GM12878 (cell line): ENCODE measurements around the gene BTBD9. TPM values are rescaled to one million over a fixed set of nuclear protein-coding genes. Genes with fewer than 3 reads are reported as not detected.

Experiments
- ATAC-seq: fragments of 200-7000 bp; cut with Tn5 transposase; 3 replicates; pipeline ENCODE4 v1.9.1; 2020; ENCODE audit warnings: mild to moderate bottlenecking, moderate library complexity
- BruUV-seq: library from RNA; stranded (reverse); fragments of 400-500 nt; replicated peaks from 2 replicates; lab custom pipeline; 2021; lab: Mats Ljungman, UMichigan
- CTCF ChIA-PET: fragments of 300-600 bp; sonication (Branson Sonifier 250); formaldehyde crosslinking; extraction: SDS; loops from one replicate; lab custom pipeline; 2021; ENCODE audit warnings: inconsistent platforms; lab: Yijun Ruan, JAX
- POLR2A ChIA-PET: fragments of 350-600 bp; formaldehyde crosslinking; extraction: SDS; loops from one replicate; lab custom pipeline; 2021; ENCODE audit warnings: inconsistent platforms; lab: Charles Lee
- RAD21 ChIA-PET: fragments of 300-600 bp; sonication (Branson Sonifier 250); formaldehyde crosslinking; loops from one replicate; lab custom pipeline; 2023; ENCODE audit warnings: antibody characterized with exemption; ENCODE audit not compliant: unreplicated experiment; lab: Charles Lee
- SMC1A ChIA-PET: fragments of 300-600 bp; sonication (Branson Sonifier 250); formaldehyde crosslinking; loops from one replicate; lab custom pipeline; 2023; ENCODE audit not compliant: unreplicated experiment, uncharacterized antibody; lab: Charles Lee
- DNase-seq: peaks from one replicate; pipeline ENCODE4 v3.0.0-alpha.2; 2011; ENCODE audit warnings: low read depth, low spot score
- FAIRE-seq: peaks from 3 replicates; lab custom pipeline; 2011; peaks lifted over from hg19 to GRCh38; lab: Jason Lieb, UNC
- H2AFZ ChIP-seq: 2 replicates; pipeline ENCODE4 v1.6.0; 2011; ENCODE audit warnings: low read depth, low read length, control low read depth; ENCODE audit not compliant: control insufficient read depth
- H3K27ac ChIP-seq: 2 replicates; pipeline ENCODE4 v1.5.1; 2011; ENCODE audit warnings: control low read depth; ENCODE audit not compliant: control insufficient read depth, insufficient read depth
- H3K27me3 ChIP-seq, 2 experiments: replicated peaks in 1 of 2; 2 replicates each; pipeline versions ENCODE4 v1.6.0 to v1.6.1; 2011; ENCODE audit warnings: low read length in 1 of 2; ENCODE audit not compliant: control insufficient read depth in 2 of 2, insufficient read depth in 2 of 2
- H3K36me3 ChIP-seq, 2 experiments: 2 replicates each; pipeline ENCODE4 v1.5.1; 2011; ENCODE audit warnings: low read length in 1 of 2; ENCODE audit not compliant: control insufficient read depth in 2 of 2, insufficient read depth in 2 of 2
- H3K4me1 ChIP-seq: 2 replicates; pipeline ENCODE4 v1.6.1; 2011; ENCODE audit warnings: mild to moderate bottlenecking, low read length, moderate library complexity, mixed read lengths; ENCODE audit not compliant: control insufficient read depth, insufficient read depth
- H3K4me2 ChIP-seq: 2 replicates; pipeline ENCODE4 v1.6.0; 2011; ENCODE audit warnings: control low read depth; ENCODE audit not compliant: control insufficient read depth, insufficient read depth
- H3K4me3 ChIP-seq: fragments of 200-600 bp; sonication (generic); 2 replicates; pipeline ENCODE4 v1.5.1; 2016
- H3K79me2 ChIP-seq: 2 replicates; pipeline ENCODE4 v1.6.0; 2011; ENCODE audit warnings: low read length; ENCODE audit not compliant: control insufficient read depth, insufficient read depth
- H3K9ac ChIP-seq: 2 replicates; pipeline ENCODE4 v1.8.0; 2011; ENCODE audit warnings: low read length, control low read depth, mixed read lengths; ENCODE audit not compliant: control insufficient read depth, insufficient read depth
- H3K9me3 ChIP-seq: replicated peaks from 3 replicates; pipeline ENCODE4 v1.5.1; 2011; ENCODE audit warnings: mild to moderate bottlenecking, low read length; ENCODE audit not compliant: control insufficient read depth, insufficient read depth
- H4K20me1 ChIP-seq: 2 replicates; pipeline ENCODE4 v1.6.0; 2011; ENCODE audit not compliant: control insufficient read depth, insufficient read depth
- FOXM1 ChIP-seq: IDR thresholded peaks from 2 replicates; pipeline ENCODE4 v1.6.1; 2012; ENCODE audit warnings: low read depth, mild to moderate bottlenecking, inconsistent platforms, low read length, moderate library complexity
- HDAC2 ChIP-seq: fragments of 200-600 bp; sonication (generic); IDR thresholded peaks from 2 replicates; pipeline ENCODE4 v1.6.1; 2017
- MYB ChIP-seq: fragments of 150-350 bp; IDR thresholded peaks from 2 replicates; pipeline ENCODE4 v1.6.1; 2014; ENCODE audit warnings: mild to moderate bottlenecking, low read depth, low read length, borderline replicate concordance
- MYC ChIP-seq: IDR thresholded peaks from 2 replicates; pipeline ENCODE4 v1.6.1; 2011; ENCODE audit warnings: mild to moderate bottlenecking, low read length, moderate library complexity, inconsistent platforms; ENCODE audit not compliant: insufficient read depth, insufficient replicate concordance, insufficient read length, severe bottlenecking
- NKRF ChIP-seq: fragments of 450-650 bp; conservative IDR thresholded peaks from 2 replicates; pipeline ENCODE4 v1.6.1; 2017; ENCODE audit warnings: mild to moderate bottlenecking, moderate library complexity
- PAX8 ChIP-seq: fragments of 450-650 bp; IDR thresholded peaks from 2 replicates; pipeline ENCODE4 v1.6.1; 2017; ENCODE audit warnings: mild to moderate bottlenecking, moderate library complexity
- RCOR1 ChIP-seq: conservative IDR thresholded peaks from 2 replicates; pipeline ENCODE4 v1.6.1; 2012; ENCODE audit warnings: low read depth, low read length, improper control_type of control experiment
- SIX5 ChIP-seq: IDR thresholded peaks from 2 replicates; pipeline ENCODE4 v1.6.1; 2011; ENCODE audit warnings: mild to moderate bottlenecking, low read depth, low read length, moderate library complexity; ENCODE audit not compliant: severe bottlenecking
- TCF7 ChIP-seq: IDR thresholded peaks from 2 replicates; pipeline ENCODE4 v1.6.1; 2014; ENCODE audit warnings: antibody characterized with exemption, borderline replicate concordance
- WGBS: methylation state at CpG from one replicate; pipeline ENCODE4 v1.1.6; 2016; ENCODE audit warnings: low lambda C conversion rate; ENCODE audit not compliant: insufficient replicate concordance, insufficient coverage; ENCODE audit errors: missing lambda C conversion rate; 5-methylcytosine and 5-hydroxymethylcytosine counted together
- in situ Hi-C: fragments of 300-500 bp; cut with MboI; formaldehyde crosslinking; loops from 9 replicates; pipeline ENCODE4 v1.14.3; 2018; ENCODE audit warnings: mixed read lengths
- intact Hi-C: fragments of 100-400 bp; cut with micrococcal nuclease; formaldehyde crosslinking; loops from one replicate; pipeline ENCODE4 v1.14.2; 2022; ENCODE audit not compliant: unreplicated experiment
- polyA plus RNA-seq, 11 experiments: library from polyadenylated mRNA; depleted of rRNA in 4 of 11; unstranded in 6 of 11; stranded (reverse) in 5 of 11; fragments of >200 nt; fragmentation: Nextera tagmentation in 4 of 11; fragmentation: Illumina TruSeq in 1 of 11; extraction: Ambion mirVana in 4 of 11; extraction: Trizol in 1 of 11; gene quantifications; 1 replicate in 1 of 11; 2 replicates in 10 of 11; pipeline versions ENCODE4 v1.2.1 to v1.2.3, GENCODE V29; 2011 to 2016; ENCODE audit warnings: inconsistent platforms in 2 of 11, missing spikeins in 2 of 11, low read depth in 1 of 11
- total RNA-seq, 4 experiments: library from RNA; depleted of rRNA in 3 of 4; stranded (reverse); fragments of >200 nt in 3 of 4; fragmentation: Illumina TruSeq in 1 of 4; extraction: Trizol in 1 of 4; gene quantifications; 2 replicates each; pipeline versions ENCODE4 v1.2.1 to v1.2.3, GENCODE V29; 2013 to 2021

The BTBD9 gene
- total and polyA plus RNA-seq, 10 of the 15 experiments (the other 5 are each of a cell fraction or from before 2014, with no cell fraction given), result 0.22 to 8.6 (median 4.6) TPM

- Histone ChIP-seq H3K9ac (no peak overlapping the region), H3K4me1 (peaks cover 18% of the 10 kb centered on the region), H3K79me2 (no peaks in the 10 kb centered on the region), H3K27ac (no peak overlapping the region), H3K4me2 (no peak overlapping the region), H3K9me3 (no peaks in the 10 kb centered on the region), H2AFZ (no peak overlapping the region), H3K36me3 (no peaks in the 10 kb centered on the region), H4K20me1 (no peaks in the 10 kb centered on the region), H3K27me3 (no peaks in the 10 kb centered on the region), H3K4me3 (no peak overlapping the region)
- SMC1A ChIA-PET, result interaction anchor here (1.1 to 1.2 kb wide), 2 partner anchors 9 to 173 kb away, joined by 3 read pairs; no protein-coding TSS in a partner anchor
- TF ChIP-seq HDAC2, result no peak
- TF ChIP-seq MYB, result no peak
- no peak for TF ChIP-seq SIX5
- no peak for TF ChIP-seq RCOR1
- TF ChIP-seq FOXM1, result no peak
- TF ChIP-seq TCF7, result no peak
- no peak for TF ChIP-seq PAX8
- TF ChIP-seq MYC, result no peak
- no peak for TF ChIP-seq NKRF
- DNase-seq, result no peak
- no peak for FAIRE-seq
- no TSS peak for BruUV-seq
- POLR2A ChIA-PET, result no interaction called here
- no peak for ATAC-seq
- CTCF ChIA-PET, result interaction anchor here (1.8 kb wide), 1 partner anchor 14 kb away, joined by 6 read pairs; no protein-coding TSS in a partner anchor
- intact Hi-C loops (no loop called here), in situ Hi-C loops (no loop called here)
- RAD21 ChIA-PET, result interaction anchor here (0.9 kb wide), 1 partner anchor 14 kb away, joined by 4 read pairs; no protein-coding TSS in a partner anchor
- WGBS, result 59% methylated on average over 4 of the region's 4 CpGs
These were observed 159.7 kb downstream of the BTBD9 start for GRCh38 chr6:38480036-38480435.
